WTC11 (cell line): ENCODE measurements around the gene NXN. TPM values are rescaled to one million over a fixed set of nuclear protein-coding genes. Genes with fewer than 3 reads are reported as not detected.

Experiments
- ATAC-seq: fragments of 200-7000 bp; cut with Tn5 transposase; 2 replicates; pipeline ENCODE4 v1.10.0; 2021; ENCODE audit warnings: mild to moderate bottlenecking, moderate library complexity
- CTCF ChIA-PET: fragments of 300-600 bp; sonication (Branson Sonifier 250); formaldehyde crosslinking; loops from one replicate; lab custom pipeline; 2021; ENCODE audit warnings: antibody characterized with exemption; lab: Charles Lee
- POLR2A ChIA-PET: fragments of 350-600 bp; sonication (Branson Sonifier 250); formaldehyde crosslinking; loops from one replicate; lab custom pipeline; 2021; ENCODE audit warnings: antibody characterized with exemption; lab: Charles Lee
- DNase-seq: peaks from one replicate; pipeline ENCODE4 v3.0.0; 2021; ENCODE audit warnings: low spot score
- H3K27ac Mint-ChIP-seq: 2 replicates; pipeline ENCODE4 v1.8.0; 2021; ENCODE audit warnings: mixed read lengths
- H3K27me3 Mint-ChIP-seq: 2 replicates; pipeline ENCODE4 v1.8.0; 2021; ENCODE audit warnings: low read depth, mild to moderate bottlenecking, moderate library complexity, mixed read lengths
- H3K36me3 Mint-ChIP-seq: 2 replicates; pipeline ENCODE4 v1.8.0; 2021; ENCODE audit warnings: mixed read lengths
- H3K4me1 Mint-ChIP-seq: 2 replicates; pipeline ENCODE4 v1.8.0; 2022; ENCODE audit warnings: mixed read lengths
- H3K4me3 Mint-ChIP-seq: 2 replicates; pipeline ENCODE4 v1.8.0; 2021; ENCODE audit warnings: mild to moderate bottlenecking, moderate library complexity, mixed read lengths
- H3K9me3 Mint-ChIP-seq: 2 replicates; pipeline ENCODE4 v1.8.0; 2021; ENCODE audit warnings: mixed read lengths
- EMX1 ChIP-seq: fragments of 250-450 bp; sonication (Bioruptor Pico); IDR thresholded peaks from 2 replicates; pipeline ENCODE4 v1.8.0; 2021; ENCODE audit warnings: mild to moderate bottlenecking
- GRHL2 ChIP-seq: fragments of 250-450 bp; sonication (Bioruptor Pico); IDR thresholded peaks from 2 replicates; pipeline ENCODE4 v1.8.0; 2022; ENCODE audit warnings: mild to moderate bottlenecking, moderate library complexity; ENCODE audit not compliant: insufficient replicate concordance, severe bottlenecking
- JUN ChIP-seq: sonication (generic); formaldehyde crosslinking; IDR thresholded peaks from 2 replicates; pipeline ENCODE4 v1.8.0; 2023; ENCODE audit warnings: mild to moderate bottlenecking, missing genetic modification reagents
- MXD4 ChIP-seq: fragments of 250-450 bp; sonication (Bioruptor Pico); IDR thresholded peaks from 2 replicates; pipeline ENCODE4 v1.8.0; 2021; ENCODE audit warnings: mild to moderate bottlenecking, moderate library complexity, borderline replicate concordance
- TEAD1 ChIP-seq: sonication (generic); formaldehyde crosslinking; IDR thresholded peaks from 2 replicates; pipeline ENCODE4 v1.8.0; 2022; ENCODE audit warnings: mild to moderate bottlenecking, missing genetic modification reagents
- ZNF232 ChIP-seq: sonication (generic); formaldehyde crosslinking; IDR thresholded peaks from 2 replicates; pipeline ENCODE4 v1.8.0; 2022; ENCODE audit warnings: mild to moderate bottlenecking, missing genetic modification reagents
- ZNF416 ChIP-seq: fragments of 250-450 bp; sonication (Bioruptor Pico); IDR thresholded peaks from 2 replicates; pipeline ENCODE4 v1.9.0; 2021; ENCODE audit warnings: mild to moderate bottlenecking, inconsistent platforms
- total RNA-seq: library from RNA; stranded (reverse); gene quantifications from 3 replicates; pipeline ENCODE4 v1.2.3, GENCODE V29; 2021
- TF ChIP-seq, protein P1 (sequence below): sonication (generic); formaldehyde crosslinking; IDR thresholded peaks from 2 replicates; pipeline ENCODE4 v1.8.0; 2022; ENCODE audit warnings: mild to moderate bottlenecking, missing genetic modification reagents
- TF ChIP-seq, protein P2 (sequence below): sonication (generic); formaldehyde crosslinking; IDR thresholded peaks from 2 replicates; pipeline ENCODE4 v1.8.0; 2023; ENCODE audit warnings: missing genetic modification reagents, mild to moderate bottlenecking, borderline replicate concordance
- TF ChIP-seq, protein P3 (sequence below): sonication (generic); formaldehyde crosslinking; IDR thresholded peaks from 2 replicates; pipeline ENCODE4 v1.8.1; 2023; ENCODE audit warnings: mild to moderate bottlenecking, missing genetic modification reagents
- TF ChIP-seq, protein P4 (sequence below): sonication (generic); formaldehyde crosslinking; IDR thresholded peaks from 2 replicates; pipeline ENCODE4 v1.8.1; 2022; ENCODE audit warnings: mild to moderate bottlenecking, missing genetic modification reagents, moderate library complexity, borderline replicate concordance
- TF ChIP-seq, protein P5 (sequence below): sonication (generic); formaldehyde crosslinking; conservative IDR thresholded peaks from 2 replicates; pipeline ENCODE4 v1.8.1; 2023; ENCODE audit warnings: mild to moderate bottlenecking, low read depth, missing genetic modification reagents, moderate library complexity
- TF ChIP-seq, protein P6 (sequence below): sonication (generic); formaldehyde crosslinking; IDR thresholded peaks from 2 replicates; pipeline ENCODE4 v1.8.0; 2022; ENCODE audit warnings: missing genetic modification reagents

NXN gene
- total RNA-seq, 1 experiment from 2014 or later: 96.8 TPM

DNA sequence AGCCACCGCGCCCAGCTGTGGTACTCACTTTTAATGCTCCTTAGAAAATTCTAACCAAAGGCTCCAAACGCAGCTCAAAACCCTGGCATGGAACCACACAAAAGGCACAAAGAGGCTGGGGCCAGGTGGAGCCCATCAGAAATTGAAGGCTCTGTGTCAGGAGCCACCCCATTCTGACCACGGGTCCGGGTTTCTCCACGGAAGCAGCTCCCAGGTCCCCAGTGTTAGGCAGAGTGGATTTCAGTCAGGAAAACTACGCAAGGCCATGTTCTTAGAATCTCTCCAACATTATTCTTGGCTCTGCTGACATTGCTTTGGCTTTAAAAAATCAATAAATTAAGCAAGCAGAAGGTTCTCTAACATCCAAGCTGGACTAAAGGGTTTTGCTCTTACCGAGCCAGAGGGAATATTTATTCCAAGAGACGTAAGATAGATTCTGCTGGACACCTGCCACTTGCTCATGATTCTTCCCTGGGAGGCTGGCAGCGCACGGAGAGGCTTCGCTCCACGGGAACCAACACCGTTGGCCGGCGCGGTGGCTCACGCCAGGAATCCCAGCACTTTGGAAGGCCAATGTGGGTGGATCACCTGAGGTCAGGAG, 93.5 kb downstream of the NXN start:
- DNase-seq: no peak
- no peaks in the 10 kb centered on the region for H3K36me3 Mint-ChIP-seq
- H3K27ac Mint-ChIP-seq: no peak overlapping the region; the same call in 1 of the 2 replicates
- CTCF ChIA-PET: interaction anchor here (0.6 to 1.1 kb wide), 2 partner anchors 94 to 268 kb away, joined by 3 to 6 read pairs; partner anchors contain the start of gene NXN
- no peaks in the 10 kb centered on the region for H3K9me3 Mint-ChIP-seq
- peaks cover 60% of the 10 kb centered on the region for H3K4me1 Mint-ChIP-seq
- no peak overlapping the region for H3K4me3 Mint-ChIP-seq
- no peaks in the 10 kb centered on the region for H3K27me3 Mint-ChIP-seq
- POLR2A ChIA-PET: interaction anchor here (0.6 kb wide), 2 partner anchors 37 to 651 kb away, joined by 3 to 6 read pairs; no protein-coding TSS in a partner anchor
- ATAC-seq: no peak
- TF ChIP-seq, protein P1, sequence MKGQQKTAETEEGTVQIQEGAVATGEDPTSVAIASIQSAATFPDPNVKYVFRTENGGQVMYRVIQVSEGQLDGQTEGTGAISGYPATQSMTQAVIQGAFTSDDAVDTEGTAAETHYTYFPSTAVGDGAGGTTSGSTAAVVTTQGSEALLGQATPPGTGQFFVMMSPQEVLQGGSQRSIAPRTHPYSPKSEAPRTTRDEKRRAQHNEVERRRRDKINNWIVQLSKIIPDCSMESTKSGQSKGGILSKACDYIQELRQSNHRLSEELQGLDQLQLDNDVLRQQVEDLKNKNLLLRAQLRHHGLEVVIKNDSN (CRISPR knock-in tag): no peak
- TF ChIP-seq MXD4 (CRISPR knock-in tag): no peak
- TF ChIP-seq TEAD1 (CRISPR knock-in tag): no peak
- no peak for TF ChIP-seq ZNF416 (CRISPR knock-in tag)
- TF ChIP-seq EMX1 (CRISPR knock-in tag): no peak
- TF ChIP-seq GRHL2 (CRISPR knock-in tag): no peak
- TF ChIP-seq, protein P2, sequence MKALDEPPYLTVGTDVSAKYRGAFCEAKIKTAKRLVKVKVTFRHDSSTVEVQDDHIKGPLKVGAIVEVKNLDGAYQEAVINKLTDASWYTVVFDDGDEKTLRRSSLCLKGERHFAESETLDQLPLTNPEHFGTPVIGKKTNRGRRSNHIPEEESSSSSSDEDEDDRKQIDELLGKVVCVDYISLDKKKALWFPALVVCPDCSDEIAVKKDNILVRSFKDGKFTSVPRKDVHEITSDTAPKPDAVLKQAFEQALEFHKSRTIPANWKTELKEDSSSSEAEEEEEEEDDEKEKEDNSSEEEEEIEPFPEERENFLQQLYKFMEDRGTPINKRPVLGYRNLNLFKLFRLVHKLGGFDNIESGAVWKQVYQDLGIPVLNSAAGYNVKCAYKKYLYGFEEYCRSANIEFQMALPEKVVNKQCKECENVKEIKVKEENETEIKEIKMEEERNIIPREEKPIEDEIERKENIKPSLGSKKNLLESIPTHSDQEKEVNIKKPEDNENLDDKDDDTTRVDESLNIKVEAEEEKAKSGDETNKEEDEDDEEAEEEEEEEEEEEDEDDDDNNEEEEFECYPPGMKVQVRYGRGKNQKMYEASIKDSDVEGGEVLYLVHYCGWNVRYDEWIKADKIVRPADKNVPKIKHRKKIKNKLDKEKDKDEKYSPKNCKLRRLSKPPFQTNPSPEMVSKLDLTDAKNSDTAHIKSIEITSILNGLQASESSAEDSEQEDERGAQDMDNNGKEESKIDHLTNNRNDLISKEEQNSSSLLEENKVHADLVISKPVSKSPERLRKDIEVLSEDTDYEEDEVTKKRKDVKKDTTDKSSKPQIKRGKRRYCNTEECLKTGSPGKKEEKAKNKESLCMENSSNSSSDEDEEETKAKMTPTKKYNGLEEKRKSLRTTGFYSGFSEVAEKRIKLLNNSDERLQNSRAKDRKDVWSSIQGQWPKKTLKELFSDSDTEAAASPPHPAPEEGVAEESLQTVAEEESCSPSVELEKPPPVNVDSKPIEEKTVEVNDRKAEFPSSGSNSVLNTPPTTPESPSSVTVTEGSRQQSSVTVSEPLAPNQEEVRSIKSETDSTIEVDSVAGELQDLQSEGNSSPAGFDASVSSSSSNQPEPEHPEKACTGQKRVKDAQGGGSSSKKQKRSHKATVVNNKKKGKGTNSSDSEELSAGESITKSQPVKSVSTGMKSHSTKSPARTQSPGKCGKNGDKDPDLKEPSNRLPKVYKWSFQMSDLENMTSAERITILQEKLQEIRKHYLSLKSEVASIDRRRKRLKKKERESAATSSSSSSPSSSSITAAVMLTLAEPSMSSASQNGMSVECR (CRISPR knock-in tag): no peak
- TF ChIP-seq, protein P3, sequence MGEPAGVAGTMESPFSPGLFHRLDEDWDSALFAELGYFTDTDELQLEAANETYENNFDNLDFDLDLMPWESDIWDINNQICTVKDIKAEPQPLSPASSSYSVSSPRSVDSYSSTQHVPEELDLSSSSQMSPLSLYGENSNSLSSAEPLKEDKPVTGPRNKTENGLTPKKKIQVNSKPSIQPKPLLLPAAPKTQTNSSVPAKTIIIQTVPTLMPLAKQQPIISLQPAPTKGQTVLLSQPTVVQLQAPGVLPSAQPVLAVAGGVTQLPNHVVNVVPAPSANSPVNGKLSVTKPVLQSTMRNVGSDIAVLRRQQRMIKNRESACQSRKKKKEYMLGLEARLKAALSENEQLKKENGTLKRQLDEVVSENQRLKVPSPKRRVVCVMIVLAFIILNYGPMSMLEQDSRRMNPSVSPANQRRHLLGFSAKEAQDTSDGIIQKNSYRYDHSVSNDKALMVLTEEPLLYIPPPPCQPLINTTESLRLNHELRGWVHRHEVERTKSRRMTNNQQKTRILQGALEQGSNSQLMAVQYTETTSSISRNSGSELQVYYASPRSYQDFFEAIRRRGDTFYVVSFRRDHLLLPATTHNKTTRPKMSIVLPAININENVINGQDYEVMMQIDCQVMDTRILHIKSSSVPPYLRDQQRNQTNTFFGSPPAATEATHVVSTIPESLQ (CRISPR knock-in tag): no peak
- TF ChIP-seq ZNF232: no peak
- TF ChIP-seq, protein P4, sequence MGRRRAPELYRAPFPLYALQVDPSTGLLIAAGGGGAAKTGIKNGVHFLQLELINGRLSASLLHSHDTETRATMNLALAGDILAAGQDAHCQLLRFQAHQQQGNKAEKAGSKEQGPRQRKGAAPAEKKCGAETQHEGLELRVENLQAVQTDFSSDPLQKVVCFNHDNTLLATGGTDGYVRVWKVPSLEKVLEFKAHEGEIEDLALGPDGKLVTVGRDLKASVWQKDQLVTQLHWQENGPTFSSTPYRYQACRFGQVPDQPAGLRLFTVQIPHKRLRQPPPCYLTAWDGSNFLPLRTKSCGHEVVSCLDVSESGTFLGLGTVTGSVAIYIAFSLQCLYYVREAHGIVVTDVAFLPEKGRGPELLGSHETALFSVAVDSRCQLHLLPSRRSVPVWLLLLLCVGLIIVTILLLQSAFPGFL (CRISPR knock-in tag): no peak
- TF ChIP-seq, protein P5, sequence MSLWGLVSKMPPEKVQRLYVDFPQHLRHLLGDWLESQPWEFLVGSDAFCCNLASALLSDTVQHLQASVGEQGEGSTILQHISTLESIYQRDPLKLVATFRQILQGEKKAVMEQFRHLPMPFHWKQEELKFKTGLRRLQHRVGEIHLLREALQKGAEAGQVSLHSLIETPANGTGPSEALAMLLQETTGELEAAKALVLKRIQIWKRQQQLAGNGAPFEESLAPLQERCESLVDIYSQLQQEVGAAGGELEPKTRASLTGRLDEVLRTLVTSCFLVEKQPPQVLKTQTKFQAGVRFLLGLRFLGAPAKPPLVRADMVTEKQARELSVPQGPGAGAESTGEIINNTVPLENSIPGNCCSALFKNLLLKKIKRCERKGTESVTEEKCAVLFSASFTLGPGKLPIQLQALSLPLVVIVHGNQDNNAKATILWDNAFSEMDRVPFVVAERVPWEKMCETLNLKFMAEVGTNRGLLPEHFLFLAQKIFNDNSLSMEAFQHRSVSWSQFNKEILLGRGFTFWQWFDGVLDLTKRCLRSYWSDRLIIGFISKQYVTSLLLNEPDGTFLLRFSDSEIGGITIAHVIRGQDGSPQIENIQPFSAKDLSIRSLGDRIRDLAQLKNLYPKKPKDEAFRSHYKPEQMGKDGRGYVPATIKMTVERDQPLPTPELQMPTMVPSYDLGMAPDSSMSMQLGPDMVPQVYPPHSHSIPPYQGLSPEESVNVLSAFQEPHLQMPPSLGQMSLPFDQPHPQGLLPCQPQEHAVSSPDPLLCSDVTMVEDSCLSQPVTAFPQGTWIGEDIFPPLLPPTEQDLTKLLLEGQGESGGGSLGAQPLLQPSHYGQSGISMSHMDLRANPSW (CRISPR knock-in tag): no peak
- TF ChIP-seq, protein P6, sequence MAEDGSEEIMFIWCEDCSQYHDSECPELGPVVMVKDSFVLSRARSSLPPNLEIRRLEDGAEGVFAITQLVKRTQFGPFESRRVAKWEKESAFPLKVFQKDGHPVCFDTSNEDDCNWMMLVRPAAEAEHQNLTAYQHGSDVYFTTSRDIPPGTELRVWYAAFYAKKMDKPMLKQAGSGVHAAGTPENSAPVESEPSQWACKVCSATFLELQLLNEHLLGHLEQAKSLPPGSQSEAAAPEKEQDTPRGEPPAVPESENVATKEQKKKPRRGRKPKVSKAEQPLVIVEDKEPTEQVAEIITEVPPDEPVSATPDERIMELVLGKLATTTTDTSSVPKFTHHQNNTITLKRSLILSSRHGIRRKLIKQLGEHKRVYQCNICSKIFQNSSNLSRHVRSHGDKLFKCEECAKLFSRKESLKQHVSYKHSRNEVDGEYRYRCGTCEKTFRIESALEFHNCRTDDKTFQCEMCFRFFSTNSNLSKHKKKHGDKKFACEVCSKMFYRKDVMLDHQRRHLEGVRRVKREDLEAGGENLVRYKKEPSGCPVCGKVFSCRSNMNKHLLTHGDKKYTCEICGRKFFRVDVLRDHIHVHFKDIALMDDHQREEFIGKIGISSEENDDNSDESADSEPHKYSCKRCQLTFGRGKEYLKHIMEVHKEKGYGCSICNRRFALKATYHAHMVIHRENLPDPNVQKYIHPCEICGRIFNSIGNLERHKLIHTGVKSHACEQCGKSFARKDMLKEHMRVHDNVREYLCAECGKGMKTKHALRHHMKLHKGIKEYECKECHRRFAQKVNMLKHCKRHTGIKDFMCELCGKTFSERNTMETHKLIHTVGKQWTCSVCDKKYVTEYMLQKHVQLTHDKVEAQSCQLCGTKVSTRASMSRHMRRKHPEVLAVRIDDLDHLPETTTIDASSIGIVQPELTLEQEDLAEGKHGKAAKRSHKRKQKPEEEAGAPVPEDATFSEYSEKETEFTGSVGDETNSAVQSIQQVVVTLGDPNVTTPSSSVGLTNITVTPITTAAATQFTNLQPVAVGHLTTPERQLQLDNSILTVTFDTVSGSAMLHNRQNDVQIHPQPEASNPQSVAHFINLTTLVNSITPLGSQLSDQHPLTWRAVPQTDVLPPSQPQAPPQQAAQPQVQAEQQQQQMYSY (CRISPR knock-in tag): no peak
- no peak for TF ChIP-seq JUN (CRISPR knock-in tag)
